Airway epithelial cell (primary cell): ENCODE data around the gene BRAF. TPM values are rescaled to one million over a fixed set of nuclear protein-coding genes. Genes with fewer than 3 reads are reported as not detected.

Experiments used
- total RNA-seq: library from RNA; depleted of rRNA; stranded (reverse); fragments of >200 nt; gene quantifications from 2 replicates; pipeline ENCODE4 v1.2.3, GENCODE V29; 2015

The BRAF gene
- 6.6 and 11.6 TPM in 2 replicates for total RNA-seq

DNA sequence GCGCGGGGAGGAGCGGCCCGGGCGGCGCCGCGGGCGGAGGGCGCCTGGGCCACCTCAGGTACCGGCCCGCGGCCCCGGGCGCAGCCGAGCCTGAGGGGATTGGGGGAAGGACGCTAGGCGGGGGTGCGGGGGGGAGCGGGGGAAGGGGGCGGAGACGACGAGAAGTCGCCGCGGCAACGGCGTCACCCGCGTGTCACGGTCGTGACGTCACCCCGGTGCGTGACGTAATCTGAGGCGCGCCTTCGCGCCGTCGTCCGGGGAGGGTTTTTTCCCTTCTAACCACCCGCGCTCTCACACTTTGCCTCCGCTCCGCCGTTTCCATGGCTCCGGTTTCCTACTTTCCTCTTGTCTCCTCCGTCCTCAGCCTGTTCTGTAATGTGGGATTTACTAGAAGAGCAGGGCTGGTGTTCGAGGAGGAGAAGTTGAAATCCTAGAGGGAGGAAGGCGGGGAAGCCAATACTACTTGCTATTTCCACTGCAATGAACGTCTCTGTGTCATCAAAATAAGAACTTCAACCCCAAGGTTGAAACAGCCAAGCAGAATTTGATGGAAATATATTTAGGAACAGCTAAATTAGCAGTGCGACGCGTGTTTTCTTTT lies at the start of gene BRAF:
Gene BRAF (minus strand): TSS at position 109 of the 601 bp plus-strand sequence. CDS start 226 bp downstream, outside the sequence.

GRCh38 chr7:140696680-140697446 lies 227.9 kb downstream of the BRAF start, which contains the start of gene NDUFB2:
Gene NDUFB2 (plus strand): TSS chr7:140696708. CDS start chr7:140696745, 37 bp downstream.

DNA sequence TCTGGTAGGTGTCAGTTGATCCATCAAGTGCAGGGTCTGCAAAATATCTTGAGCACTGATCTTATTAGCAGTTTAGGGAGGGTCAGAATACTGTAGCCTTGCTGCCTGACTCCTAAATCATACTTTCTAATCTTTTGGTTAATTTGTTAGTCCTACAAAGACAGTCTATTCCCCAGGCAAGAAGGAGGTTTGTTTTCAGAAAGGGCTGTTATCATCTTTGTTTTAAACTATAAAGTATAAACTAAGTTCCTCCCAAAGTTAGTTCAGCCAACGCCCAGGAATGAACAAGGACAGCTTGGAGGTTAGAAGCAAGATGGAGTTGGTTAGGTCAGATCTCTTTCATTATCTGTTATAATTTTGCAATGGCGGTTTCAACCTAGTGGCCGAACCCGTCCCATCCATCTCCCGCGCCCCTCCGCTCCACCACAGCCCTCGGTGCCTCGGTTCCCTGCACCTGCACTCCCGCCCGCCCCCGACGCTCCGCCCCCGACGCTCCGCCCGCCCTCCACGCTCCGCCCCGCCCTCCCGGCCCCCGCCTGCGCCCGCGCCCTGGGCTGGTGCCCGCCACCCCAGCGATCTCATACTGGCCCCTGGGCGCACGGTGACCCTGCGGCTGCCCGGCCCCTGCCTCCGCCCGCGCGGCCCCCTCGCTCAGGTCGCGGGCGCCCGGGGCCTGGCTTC lies 252.2 kb downstream of the BRAF start, which contains the start of gene ADCK2:
Gene ADCK2 (plus strand): TSS at position 564 of the 681 bp plus-strand sequence. CDS start 386 bp downstream, outside the sequence.

Other genes starting within 250 kb of the BRAF start
- 427 and 601 TPM in 2 replicates for gene NDUFB2, start 228.2 kb downstream of the BRAF start, total RNA-seq
- 49.6 and 57.0 TPM in 2 replicates for gene MRPS33, start 90.0 kb upstream of the BRAF start, total RNA-seq
- gene TMEM178B, start 149.1 kb upstream of the BRAF start, total RNA-seq = not detected in 2 replicates